HepG2 (cell line): ENCODE results near the gene ARL6. TPM values are rescaled to one million over a fixed set of nuclear protein-coding genes. Genes with fewer than 3 reads are reported as not detected.

Experiments
- ATAC-seq: fragments of 200-7000 bp; cut with Tn5 transposase; 3 replicates; pipeline ENCODE4 v1.9.1; 2020; ENCODE audit warnings: mild to moderate bottlenecking, moderate library complexity
- BruUV-seq: library from RNA; stranded (reverse); fragments of 400-500 nt; replicated peaks from 2 replicates; lab custom pipeline; 2021; lab: Mats Ljungman, UMichigan
- CTCF ChIA-PET: fragments of 300-600 bp; formaldehyde crosslinking; extraction: SDS; loops from one replicate; lab custom pipeline; 2021; ENCODE audit warnings: low total read pairs, inconsistent platforms, low intra/inter-chr PET ratio; lab: Yijun Ruan, JAX
- POLR2A ChIA-PET: fragments of 350-600 bp; sonication (Branson Sonifier 250); formaldehyde crosslinking; loops from one replicate; lab custom pipeline; 2020; ENCODE audit warnings: antibody characterized with exemption, inconsistent platforms; lab: Yijun Ruan, JAX
- DNase-seq: peaks from one replicate; pipeline ENCODE4 v3.0.0-alpha.2; 2015; ENCODE audit warnings: low spot score
- FAIRE-seq: peaks from 3 replicates; lab custom pipeline; 2011; peaks lifted over from hg19 to GRCh38; lab: Jason Lieb, UNC
- H2AFZ ChIP-seq: one replicate; pipeline ENCODE4 v1.6.1; 2011; ENCODE audit warnings: low read length, inconsistent platforms
- H3K27ac ChIP-seq: fragments of 300-600 bp; 3 replicates; pipeline ENCODE4 v1.8.0; 2011; ENCODE audit warnings: mixed run types, mild to moderate bottlenecking, mixed read lengths, low read length, inconsistent platforms; ENCODE audit not compliant: insufficient read depth; ENCODE audit errors: extremely low read length
- H3K27me3 ChIP-seq, 2 experiments: fragments of 200-600 bp in 1 of 2; 2 replicates in 1 of 2; 3 replicates in 1 of 2; pipeline versions ENCODE4 v1.6.0 to v1.8.0; 2011; ENCODE audit warnings: low read length in 2 of 2, mild to moderate bottlenecking in 2 of 2, moderate library complexity in 2 of 2, inconsistent platforms in 1 of 2; ENCODE audit not compliant: insufficient read depth in 2 of 2, control insufficient read depth in 1 of 2
- H3K36me3 ChIP-seq, 2 experiments: fragments of 200-600 bp in 1 of 2; replicated peaks in 1 of 2; 2 replicates in 1 of 2; 3 replicates in 1 of 2; pipeline versions ENCODE4 v1.5.1 to v1.8.0; 2011; ENCODE audit warnings: low read length in 2 of 2, inconsistent platforms in 1 of 2; ENCODE audit not compliant: insufficient read depth in 2 of 2, control insufficient read depth in 1 of 2
- H3K4me1 ChIP-seq: 2 replicates; pipeline ENCODE4 v1.5.1; 2012; ENCODE audit warnings: low read length, inconsistent platforms; ENCODE audit not compliant: insufficient read depth
- H3K4me2 ChIP-seq: 2 replicates; pipeline ENCODE4 v1.6.0; 2011; ENCODE audit warnings: low read depth, low read length, inconsistent platforms
- H3K4me3 ChIP-seq, 3 experiments: fragments of 200-600 bp in 1 of 3; sonication (generic), shearing (Covaris generic) in 1 of 3; replicated peaks in 1 of 3; 2 replicates each; pipeline ENCODE4 v1.5.1; 2011 to 2016; ENCODE audit warnings: low read length in 3 of 3, inconsistent platforms in 2 of 3, low read depth in 2 of 3, mild to moderate bottlenecking in 2 of 3, control low read depth in 1 of 3, mixed read lengths in 1 of 3; ENCODE audit not compliant: insufficient read depth in 1 of 3
- H3K79me2 ChIP-seq: one replicate; pipeline ENCODE4 v1.6.1; 2011; ENCODE audit warnings: low read length, inconsistent platforms; ENCODE audit not compliant: insufficient read depth
- H3K9ac ChIP-seq: 2 replicates; pipeline ENCODE4 v1.6.0; 2011; ENCODE audit warnings: mild to moderate bottlenecking, low read depth, low read length, inconsistent platforms; ENCODE audit not compliant: insufficient read depth
- H3K9me3 ChIP-seq: 2 replicates; pipeline ENCODE4 v1.5.1; 2012; ENCODE audit warnings: mild to moderate bottlenecking, low read length
- H4K20me1 ChIP-seq: 2 replicates; pipeline ENCODE4 v1.6.0; 2011; ENCODE audit warnings: inconsistent platforms, mild to moderate bottlenecking, low read length, moderate library complexity; ENCODE audit not compliant: insufficient read depth
- EP300 ChIP-seq, 3 experiments: sonication (generic) in 1 of 3; formaldehyde crosslinking in 1 of 3; IDR thresholded peaks; 2 replicates each; pipeline versions ENCODE4 v1.5.1 to v1.6.1; 2011 to 2020; ENCODE audit warnings: low read depth in 2 of 3, low read length in 2 of 3, borderline replicate concordance in 1 of 3, improper control_type of control experiment in 1 of 3, mild to moderate bottlenecking in 1 of 3, missing genetic modification reagents in 1 of 3, moderate library complexity in 1 of 3
- GATAD1 ChIP-seq: IDR thresholded peaks from 2 replicates; pipeline ENCODE4 v1.6.1; 2016; ENCODE audit warnings: missing genetic modification reagents, missing compliant biosample characterization
- HDAC2 ChIP-seq: sonication (generic); formaldehyde crosslinking; IDR thresholded peaks from 2 replicates; pipeline ENCODE4 v1.4.0; 2020; ENCODE audit warnings: missing genetic modification reagents
- KDM5A ChIP-seq: fragments of 200-600 bp; sonication (generic); IDR thresholded peaks from 2 replicates; pipeline ENCODE4 v1.7.0; 2018; ENCODE audit warnings: antibody characterized with exemption, mild to moderate bottlenecking, low read length, borderline replicate concordance
- KLF6 ChIP-seq: IDR thresholded peaks from 2 replicates; pipeline ENCODE4 v1.8.0; 2016; ENCODE audit warnings: missing biosample characterization, missing genetic modification reagents
- RCOR2 ChIP-seq: IDR thresholded peaks from 2 replicates; pipeline ENCODE4 v1.6.1; 2016; ENCODE audit warnings: missing biosample characterization, missing genetic modification reagents
- SNAPC5 ChIP-seq: sonication (generic); formaldehyde crosslinking; IDR thresholded peaks from 2 replicates; pipeline ENCODE4 v1.8.1; 2023; ENCODE audit warnings: mild to moderate bottlenecking, missing genetic modification reagents, borderline replicate concordance
- TBX3 ChIP-seq: fragments of 450-650 bp; IDR thresholded peaks from 2 replicates; pipeline ENCODE4 v1.6.1; 2017; ENCODE audit warnings: antibody characterized with exemption, mild to moderate bottlenecking, inconsistent platforms, borderline replicate concordance
- TFDP1 ChIP-seq: IDR thresholded peaks from 2 replicates; pipeline ENCODE4 v1.6.1; 2016; ENCODE audit warnings: missing compliant biosample characterization, missing genetic modification reagents, borderline replicate concordance
- YY1 ChIP-seq: IDR thresholded peaks from 2 replicates; pipeline ENCODE4 v1.6.1; 2011; ENCODE audit warnings: low read length, low read depth, moderate library complexity, mild to moderate bottlenecking; ENCODE audit not compliant: insufficient read depth, insufficient replicate concordance
- ZEB1 ChIP-seq: IDR thresholded peaks from 2 replicates; pipeline ENCODE4 v1.6.1; 2012; ENCODE audit warnings: mild to moderate bottlenecking, low read depth, inconsistent platforms; ENCODE audit not compliant: insufficient replicate concordance
- ZNF136 ChIP-seq: sonication (generic); formaldehyde crosslinking; IDR thresholded peaks from 2 replicates; pipeline ENCODE4 v1.8.1; 2022; ENCODE audit warnings: low read depth, mild to moderate bottlenecking, moderate library complexity, missing genetic modification reagents
- ZNF256 ChIP-seq: sonication (generic); formaldehyde crosslinking; conservative IDR thresholded peaks from 2 replicates; pipeline ENCODE4 v1.4.0; 2020; ENCODE audit warnings: missing genetic modification reagents
- ZNF44 ChIP-seq: sonication (generic); formaldehyde crosslinking; IDR thresholded peaks from 2 replicates; pipeline ENCODE4 v1.5.1; 2020; ENCODE audit warnings: mild to moderate bottlenecking, missing genetic modification reagents
- ZNF468 ChIP-seq: sonication (generic); formaldehyde crosslinking; IDR thresholded peaks from 2 replicates; pipeline ENCODE4 v1.8.0; 2022; ENCODE audit warnings: mild to moderate bottlenecking, moderate library complexity, missing genetic modification reagents
- ZSCAN25 ChIP-seq: sonication (generic); formaldehyde crosslinking; IDR thresholded peaks from 2 replicates; pipeline ENCODE4 v1.8.0; 2022; ENCODE audit warnings: mild to moderate bottlenecking, missing genetic modification reagents
- WGBS: methylation state at CpG from one replicate; pipeline ENCODE4 v1.1.6; 2017; ENCODE audit warnings: low lambda C conversion rate; 5-methylcytosine and 5-hydroxymethylcytosine counted together
- in situ Hi-C: cut with HindIII; loops from 2 replicates; pipeline ENCODE4 v1.10.0; 2017; ENCODE audit warnings: low pct_unique_long_range_greater_than_20kb; ENCODE audit not compliant: extremely low pct_ligation_motif_present
- intact Hi-C: fragments of 100-400 bp; cut with micrococcal nuclease; formaldehyde crosslinking; loops from one replicate; pipeline ENCODE4 v1.10.0; 2022; ENCODE audit not compliant: unreplicated experiment
- polyA plus RNA-seq, 8 experiments: library from polyadenylated mRNA; depleted of rRNA in 3 of 8; stranded (reverse) in 7 of 8; unstranded in 1 of 8; fragments of >200 nt; fragmentation: Illumina TruSeq in 4 of 8; extraction: Trizol in 4 of 8; gene quantifications; 2 replicates each; pipeline versions ENCODE4 v1.2.1 to v1.2.3, GENCODE V29; 2011 to 2016; ENCODE audit warnings: low read depth in 4 of 8, missing spikeins in 1 of 8, mixed read lengths in 1 of 8; ENCODE audit not compliant: insufficient read depth in 1 of 8
- total RNA-seq, 5 experiments: library from RNA; depleted of rRNA; stranded (reverse); fragments of >200 nt; fragmentation: Illumina TruSeq; extraction: Trizol; gene quantifications; 2 replicates each; pipeline ENCODE4 v1.2.3, GENCODE V29; 2016; ENCODE audit warnings: low read depth in 1 of 5

The ARL6 gene
- total and polyA plus RNA-seq, 2 of the 13 experiments (the other 11 are each of a cell fraction or from before 2014, with no cell fraction given) = 1.3 to 3.7 TPM

- no peak for FAIRE-seq
- Histone ChIP-seq H3K4me2 (peak overlapping the region; percentile 90), H3K9ac (peak overlapping the region; percentile 82), H4K20me1 (no peaks in the 10 kb centered on the region), H3K4me3 (peak overlapping the region; percentile 94 to 97 (median 94)), H2AFZ (no peak overlapping the region), H3K27ac (no peak overlapping the region), H3K9me3 (no peaks in the 10 kb centered on the region), H3K4me1 (peaks cover 36% of the 10 kb centered on the region), H3K27me3 (peaks cover 0 to 8% of the 10 kb centered on the region in 2 experiments; a peak in 3 of 5 replicates), H3K79me2 (peaks cover 29% of the 10 kb centered on the region), H3K36me3 (no peaks in the 10 kb centered on the region)
- TF ChIP-seq ZEB1 (no peak), ZNF44 (CRISPR knock-in tag) (no peak), GATAD1 (CRISPR knock-in tag) (no peak), SNAPC5 (CRISPR knock-in tag) (no peak), HDAC2 (CRISPR knock-in tag) (no peak)
- WGBS = 70% methylated on average over 17 of the region's 17 CpGs
- ChIA-PET POLR2A (interaction anchor here (1.8 kb wide), 1 partner anchor 171 kb away, joined by 8 read pairs; no protein-coding TSS in a partner anchor), CTCF (no interaction called here)
- intact Hi-C loops = no loop called here
- no peak for ATAC-seq
- in situ Hi-C loops = no loop called here
- BruUV-seq = no TSS peak
- no peak for DNase-seq
Measured at GRCh38 chr3:97823046-97824004, 58.8 kb downstream of the ARL6 start.

GRCh38 chr3:97825101-97825500 lies 60.5 kb downstream of the ARL6 start:
- Histone ChIP-seq H2AFZ (no peak overlapping the region), H3K9me3 (no peaks in the 10 kb centered on the region), H3K4me3 (no peak overlapping the region), H3K4me2 (no peak overlapping the region), H3K79me2 (peaks cover 29% of the 10 kb centered on the region), H3K27ac (no peak overlapping the region), H3K9ac (no peak overlapping the region), H3K36me3 (no peaks in the 10 kb centered on the region), H3K27me3 (peaks cover 0 to 8% of the 10 kb centered on the region in 2 experiments; a peak in 3 of 5 replicates), H3K4me1 (peaks cover 41% of the 10 kb centered on the region), H4K20me1 (no peaks in the 10 kb centered on the region)
- CTCF ChIA-PET = no interaction called here
- POLR2A ChIA-PET = no interaction called here
- ATAC-seq (no peak), FAIRE-seq (no peak), DNase-seq (no peak)
- in situ Hi-C loops = no loop called here
- intact Hi-C loops = no loop called here
- BruUV-seq = no TSS peak
- WGBS = 100% methylated on average over 1 of the region's 1 CpG
- TF ChIP-seq YY1 (no peak), ZNF468 (no peak), RCOR2 (no peak), ZNF256 (CRISPR knock-in tag) (no peak), EP300 (IDR thresholded peaks at IDR 0.05; ENCODE audit: low read depth in 2 of 2, low read length in 2 of 2) (no peak), EP300 (CRISPR knock-in tag; IDR thresholded peaks at IDR 0.05; ENCODE audit: borderline replicate concordance) (no peak), ZNF136 (no peak), KLF6 (CRISPR knock-in tag) (no peak), ZSCAN25 (CRISPR knock-in tag) (no peak), KDM5A (no peak), TFDP1 (no peak), TBX3 (no peak)
